ENCODE data around the gene KCNJ6. TPM values are rescaled to one million over a fixed set of nuclear protein-coding genes. Genes with fewer than 3 reads are reported as not detected.
A peak's percentile ranks its signal among the peaks of the same experiment; 100 is the strongest.

KCNJ6 gene
- total RNA-seq, 1 donor from 2014 or later = not detected

- Histone ChIP-seq H3K27me3 (no peaks in the 10 kb centered on the region), H3K36me3 (no peaks in the 10 kb centered on the region), H3K4me1 (peaks cover 7% of the 10 kb centered on the region), H3K9me3 (no peaks in the 10 kb centered on the region), H3K27ac (no peak overlapping the region), H3K4me3 (no peak overlapping the region)
- no peak for DNase-seq (ENCODE audit: extremely low spot score in 2 of 2)
- intact Hi-C loops (cut with DNase I) = no loop called here
- no peak for TF ChIP-seq POLR2AphosphoS5 (IDR thresholded peaks at IDR 0.05; ENCODE audit: insufficient read depth in 1 of 2, low read depth in 1 of 2)
- no peak for TF ChIP-seq POLR2A (IDR thresholded peaks at IDR 0.05)
- TF ChIP-seq CTCF (IDR thresholded peaks at IDR 0.05) = no peak
These were observed 232.7 kb downstream of the KCNJ6 start for GRCh38 chr21:37683396-37684114.

DNA sequence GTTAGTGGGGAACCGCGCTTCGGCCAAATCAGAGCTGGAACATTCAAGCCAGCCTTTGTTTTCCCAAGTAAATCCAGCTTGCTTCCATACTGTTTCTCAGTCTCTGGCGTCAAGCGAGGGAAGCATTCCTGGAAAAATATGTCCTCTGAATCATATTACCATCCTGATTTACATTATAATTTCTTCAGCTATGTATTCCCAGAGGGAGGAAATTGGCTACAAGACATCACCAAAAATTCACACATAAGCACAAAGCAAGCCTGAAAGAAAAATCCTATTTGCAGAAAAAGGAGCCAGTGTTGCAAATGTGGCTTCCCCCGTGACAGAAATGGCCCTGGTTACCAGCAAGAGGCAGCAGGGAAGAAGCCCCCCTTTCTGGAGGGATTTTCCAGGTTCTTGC is 233.3 kb downstream of the KCNJ6 start:
- intact Hi-C loops (cut with DNase I) = no loop called here
- Histone ChIP-seq H3K4me3 (no peak overlapping the region), H3K9me3 (no peaks in the 10 kb centered on the region), H3K4me1 (peaks cover 7% of the 10 kb centered on the region), H3K27ac (no peak overlapping the region), H3K36me3 (no peaks in the 10 kb centered on the region), H3K27me3 (no peaks in the 10 kb centered on the region)
- TF ChIP-seq CTCF (IDR thresholded peaks at IDR 0.05) (no peak), POLR2A (IDR thresholded peaks at IDR 0.05) (no peak), POLR2AphosphoS5 (IDR thresholded peaks at IDR 0.05; ENCODE audit: insufficient read depth in 1 of 2, low read depth in 1 of 2) (no peak)
- no peak for DNase-seq (ENCODE audit: extremely low spot score in 2 of 2)

- TF ChIP-seq CTCF (IDR thresholded peaks at IDR 0.05) (no peak), POLR2AphosphoS5 (IDR thresholded peaks at IDR 0.05; ENCODE audit: insufficient read depth in 1 of 2, low read depth in 1 of 2) (no peak)
- H3K36me3 ChIP-seq = no peaks in the 10 kb centered on the region
- no peaks in the 10 kb centered on the region for H3K9me3 ChIP-seq
- H3K4me3 ChIP-seq = no peak overlapping the region
- H3K4me1 ChIP-seq = peaks cover 6% of the 10 kb centered on the region
- no peaks in the 10 kb centered on the region for H3K27me3 ChIP-seq
- no peak overlapping the region for H3K27ac ChIP-seq
- intact Hi-C loops (cut with DNase I) = no loop called here
- no peak for DNase-seq (ENCODE audit: extremely low spot score in 2 of 2)
These were observed 239.3 kb downstream of the KCNJ6 start for GRCh38 chr21:37677006-37677405.

DNA sequence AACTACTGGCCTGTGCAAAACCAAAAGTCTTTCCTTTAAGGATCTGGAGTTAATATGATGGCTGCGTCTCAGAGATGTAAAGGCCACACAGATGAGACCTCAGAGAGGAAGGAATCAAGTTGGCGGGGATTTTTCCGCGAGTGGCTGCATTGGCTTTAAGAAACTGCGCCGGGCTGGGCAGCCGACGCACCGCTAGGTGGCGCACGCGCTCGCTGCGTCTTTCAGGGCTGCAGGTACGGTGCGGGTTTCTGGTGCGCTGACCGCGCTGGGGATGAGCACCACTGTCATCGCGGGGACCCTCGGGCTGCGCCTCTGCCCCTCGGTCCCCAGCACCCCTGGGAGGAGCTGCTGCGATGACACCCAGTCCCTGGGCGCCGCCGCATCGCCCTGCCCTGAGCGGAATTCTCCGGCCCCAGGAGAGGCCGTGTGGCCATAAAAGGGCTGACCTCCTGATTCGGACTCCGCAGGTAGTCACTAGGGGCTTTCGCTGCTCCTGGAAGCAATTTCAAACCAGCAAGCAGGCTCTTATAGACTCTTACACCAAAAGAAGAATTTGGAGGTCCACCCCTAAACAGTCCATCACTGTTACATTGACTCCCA is 241.0 kb downstream of the KCNJ6 start:
- TF ChIP-seq POLR2A (IDR thresholded peaks at IDR 0.05) (no peak), CTCF (IDR thresholded peaks at IDR 0.05) (peak; percentile 54 to 85 (median 70))
- Histone ChIP-seq H3K36me3 (no peaks in the 10 kb centered on the region), H3K4me1 (peaks cover 6% of the 10 kb centered on the region), H3K27ac (no peak overlapping the region), H3K9me3 (no peaks in the 10 kb centered on the region), H3K4me3 (no peak overlapping the region), H3K27me3 (no peaks in the 10 kb centered on the region)
- intact Hi-C loops (cut with DNase I) = no loop called here
- DNase-seq (ENCODE audit: extremely low spot score in 2 of 2) = no peak
